SK-N-SH treated with all-trans-retinoic acid at 6 μM for 48 hours (cell line): ENCODE results near the gene KLF6.

Experiments
- ATAC-seq: fragments of 200-7000 bp; cut with Tn5 transposase; 3 replicates; pipeline ENCODE4 v1.9.1; 2020; ENCODE audit warnings: mild to moderate bottlenecking, moderate library complexity
- ARNTL ChIP-seq: fragments of 450-650 bp; formaldehyde crosslinking; IDR thresholded peaks from 2 replicates; pipeline ENCODE4 v1.5.0; 2020; ENCODE audit warnings: low read depth, mild to moderate bottlenecking, moderate library complexity, borderline replicate concordance
- BACH2 ChIP-seq: fragments of 250-450 bp; sonication (Bioruptor Pico); IDR thresholded peaks from 2 replicates; pipeline ENCODE4 v1.9.0; 2021; ENCODE audit warnings: mild to moderate bottlenecking, borderline replicate concordance
- CSDC2 ChIP-seq: fragments of 250-450 bp; sonication (Bioruptor Pico); IDR thresholded peaks from 2 replicates; pipeline ENCODE4 v1.5.0; 2020; ENCODE audit warnings: mild to moderate bottlenecking, moderate library complexity
- ESRRG ChIP-seq: fragments of 250-450 bp; sonication (Bioruptor Pico); IDR thresholded peaks from 2 replicates; pipeline ENCODE4 v1.6.1; 2021; ENCODE audit warnings: mild to moderate bottlenecking
- GLIS3 ChIP-seq: fragments of 250-450 bp; sonication (Bioruptor Pico); IDR thresholded peaks from 2 replicates; pipeline ENCODE4 v1.5.0; 2020; ENCODE audit warnings: mild to moderate bottlenecking, moderate library complexity
- ISL1 ChIP-seq: fragments of 250-450 bp; sonication (Bioruptor Pico); IDR thresholded peaks from 2 replicates; pipeline ENCODE4 v2.1.2; 2022; ENCODE audit warnings: mild to moderate bottlenecking, moderate library complexity
- OSR1 ChIP-seq: fragments of 250-450 bp; sonication (Bioruptor Pico); IDR thresholded peaks from 2 replicates; pipeline ENCODE4 v1.8.0; 2022; ENCODE audit warnings: moderate library complexity, mild to moderate bottlenecking, inconsistent platforms
- PATZ1 ChIP-seq: fragments of 250-450 bp; sonication (Bioruptor Pico); IDR thresholded peaks from 2 replicates; pipeline ENCODE4 v1.8.0; 2020; ENCODE audit warnings: mild to moderate bottlenecking, moderate library complexity, borderline replicate concordance
- POU6F1 ChIP-seq: fragments of 250-450 bp; sonication (Bioruptor Pico); IDR thresholded peaks from 2 replicates; pipeline ENCODE4 v1.8.0; 2021; ENCODE audit warnings: low read depth, mild to moderate bottlenecking, moderate library complexity, borderline replicate concordance
- PPARA ChIP-seq: fragments of 250-450 bp; sonication (Bioruptor Pico); IDR thresholded peaks from 2 replicates; pipeline ENCODE4 v1.5.0; 2020; ENCODE audit warnings: mild to moderate bottlenecking, borderline replicate concordance
- RARB ChIP-seq: fragments of 250-450 bp; sonication (Bioruptor Pico); IDR thresholded peaks from 2 replicates; pipeline ENCODE4 v1.8.0; 2021; ENCODE audit warnings: mild to moderate bottlenecking, moderate library complexity
- SNAI2 ChIP-seq: fragments of 250-450 bp; sonication (Bioruptor Pico); IDR thresholded peaks from 2 replicates; pipeline ENCODE4 v1.5.0; 2020; ENCODE audit warnings: mild to moderate bottlenecking, moderate library complexity
- TCF4 ChIP-seq: fragments of 250-450 bp; sonication (Bioruptor Pico); IDR thresholded peaks from 2 replicates; pipeline ENCODE4 v1.8.0; 2021; ENCODE audit warnings: mild to moderate bottlenecking, moderate library complexity, borderline replicate concordance
- TOX ChIP-seq: fragments of 250-450 bp; sonication (Bioruptor Pico); IDR thresholded peaks from 2 replicates; pipeline ENCODE4 v1.8.0; 2021; ENCODE audit warnings: mild to moderate bottlenecking, moderate library complexity, borderline replicate concordance
- TSHZ2 ChIP-seq: fragments of 250-450 bp; sonication (Bioruptor Pico); IDR thresholded peaks from 2 replicates; pipeline ENCODE4 v1.5.0; 2020; ENCODE audit warnings: mild to moderate bottlenecking, moderate library complexity
- ZC3H10 ChIP-seq: fragments of 250-450 bp; sonication (Bioruptor Pico); IDR thresholded peaks from 2 replicates; pipeline ENCODE4 v1.5.1; 2021; ENCODE audit warnings: mild to moderate bottlenecking, moderate library complexity
- ZFP30 ChIP-seq: fragments of 450-650 bp; formaldehyde crosslinking; IDR thresholded peaks from 2 replicates; pipeline ENCODE4 v1.5.0; 2022; ENCODE audit warnings: mild to moderate bottlenecking, moderate library complexity
- ZNF70 ChIP-seq: fragments of 450-650 bp; formaldehyde crosslinking; IDR thresholded peaks from 2 replicates; pipeline ENCODE4 v1.5.0; 2020; ENCODE audit warnings: mild to moderate bottlenecking, moderate library complexity
- ZNF8 ChIP-seq: fragments of 450-650 bp; formaldehyde crosslinking; IDR thresholded peaks from 2 replicates; pipeline ENCODE4 v1.5.0; 2020; ENCODE audit warnings: mild to moderate bottlenecking, moderate library complexity

KLF6 gene

DNA sequence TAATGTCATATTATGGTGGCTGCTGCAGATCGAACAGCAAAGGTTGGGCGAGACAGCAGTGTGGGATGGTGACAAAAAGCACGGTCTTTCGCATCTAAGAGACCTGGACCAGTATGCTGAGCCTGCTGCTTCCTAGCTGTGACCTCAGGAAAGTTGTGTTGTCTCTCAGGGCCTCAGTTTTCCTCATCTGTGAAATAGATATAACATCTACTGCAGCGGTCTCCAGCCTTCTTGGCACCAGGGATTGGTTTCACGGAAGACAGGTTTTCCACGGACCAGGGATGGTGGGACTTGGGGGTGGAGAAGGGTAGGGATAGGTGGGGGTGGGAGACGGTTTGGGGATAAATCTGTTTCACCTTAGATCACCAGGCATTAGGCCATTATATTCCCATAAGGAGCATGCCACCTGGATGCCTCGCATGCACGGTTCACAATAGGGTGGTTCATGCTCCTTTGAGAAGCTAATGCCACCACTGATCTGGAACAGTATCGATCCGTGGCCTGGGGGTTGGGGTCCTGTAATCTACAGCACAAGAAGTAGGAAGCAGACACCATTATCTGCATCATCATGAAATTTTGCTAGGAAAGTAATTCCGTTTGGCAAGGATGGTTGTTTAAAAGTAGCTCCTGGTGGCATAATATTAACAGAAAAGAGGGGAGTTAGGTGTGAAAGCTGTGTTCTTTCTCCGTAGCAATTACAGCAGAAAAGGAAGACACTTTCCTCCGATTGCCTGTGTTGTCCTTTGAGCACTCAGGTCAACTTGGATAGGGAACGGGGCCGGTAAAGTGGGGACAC lies 10.8 kb downstream of the KLF6 start:
- TF ChIP-seq TSHZ2 (CRISPR knock-in tag) (no peak), PATZ1 (0 out of 2 replicates have a peak, but pooled peaks have one; percentile 23), OSR1 (CRISPR knock-in tag) (no peak), GLIS3 (CRISPR knock-in tag) (no peak), BACH2 (CRISPR knock-in tag) (no peak), TCF4 (CRISPR knock-in tag) (no peak), RARB (CRISPR knock-in tag) (no peak; the same call in 1 of the 2 replicates), PPARA (no peak), ESRRG (no peak), ZC3H10 (0 out of 2 replicates have a peak, but pooled peaks have one; percentile 44), ZNF70 (CRISPR knock-in tag) (no peak)
- ATAC-seq, result peak; percentile 33

DNA sequence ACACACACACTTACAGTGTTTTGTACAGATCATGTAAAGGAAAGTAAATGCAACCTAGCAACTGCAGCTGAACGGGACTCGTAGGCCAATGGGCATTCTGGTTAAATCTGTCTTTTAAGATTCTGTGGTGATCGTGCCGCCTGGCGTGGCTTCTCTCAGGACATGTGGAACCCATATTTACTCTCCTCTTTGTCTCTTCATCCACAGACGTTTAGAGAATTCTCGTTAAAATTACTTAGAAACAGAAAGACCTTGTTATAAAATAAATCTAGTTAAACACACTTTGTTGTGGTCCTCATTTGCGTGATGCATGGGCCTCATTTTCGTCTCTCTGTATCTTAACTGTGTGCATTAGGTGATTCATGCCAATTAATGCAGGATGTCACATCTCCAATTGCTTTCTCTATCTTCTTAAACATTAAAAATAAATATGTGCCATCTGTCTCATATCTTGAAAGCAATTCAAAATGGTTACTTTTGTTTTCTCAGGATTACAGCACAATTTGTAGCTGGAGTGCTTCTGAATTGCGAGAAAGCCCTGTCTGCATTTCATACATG lies 11.5 kb downstream of the KLF6 start:
- TF ChIP-seq TSHZ2 (CRISPR knock-in tag) (no peak), PPARA (no peak), ESRRG (no peak), BACH2 (CRISPR knock-in tag) (no peak), SNAI2 (CRISPR knock-in tag) (no peak), ISL1 (CRISPR knock-in tag) (no peak), TOX (CRISPR knock-in tag) (no peak), ARNTL (CRISPR knock-in tag) (no peak), ZNF8 (CRISPR knock-in tag) (no peak), CSDC2 (CRISPR knock-in tag) (no peak), OSR1 (CRISPR knock-in tag) (no peak), ZNF70 (CRISPR knock-in tag) (no peak), TCF4 (CRISPR knock-in tag) (no peak; the same call in 1 of the 2 replicates), POU6F1 (no peak), ZFP30 (no peak), GLIS3 (CRISPR knock-in tag) (no peak)
- peak; percentile 2 for ATAC-seq
